ENCODE results near the gene ZBED6.
"Not testable (repeated sequence)": the region's sequence is repeated elsewhere in the genome, so short reads cannot be mapped to it uniquely, and the experiment has no call there.

ZBED6 gene, protein sequence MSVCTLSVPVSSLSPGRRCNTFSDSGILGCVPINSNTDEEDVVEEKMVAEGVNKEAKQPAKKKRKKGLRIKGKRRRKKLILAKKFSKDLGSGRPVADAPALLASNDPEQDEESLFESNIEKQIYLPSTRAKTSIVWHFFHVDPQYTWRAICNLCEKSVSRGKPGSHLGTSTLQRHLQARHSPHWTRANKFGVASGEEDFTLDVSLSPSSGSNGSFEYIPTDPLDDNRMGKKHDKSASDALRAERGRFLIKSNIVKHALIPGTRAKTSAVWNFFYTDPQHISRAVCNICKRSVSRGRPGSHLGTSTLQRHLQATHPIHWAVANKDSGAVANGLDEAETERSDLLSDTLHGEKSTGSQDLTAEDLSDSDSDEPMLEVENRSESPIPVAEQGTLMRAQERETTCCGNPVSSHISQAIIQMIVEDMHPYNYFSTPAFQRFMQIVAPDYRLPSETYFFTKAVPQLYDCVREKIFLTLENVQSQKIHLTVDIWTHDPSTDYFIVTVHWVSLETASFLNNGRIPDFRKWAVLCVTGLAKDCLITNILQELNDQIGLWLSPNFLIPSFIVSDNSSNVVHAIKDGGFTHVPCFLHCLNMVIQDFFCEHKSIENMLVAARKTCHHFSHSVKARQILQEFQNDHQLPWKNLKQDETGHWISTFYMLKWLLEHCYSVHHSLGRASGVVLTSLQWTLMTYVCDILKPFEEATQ (N-terminal part only)

DNA sequence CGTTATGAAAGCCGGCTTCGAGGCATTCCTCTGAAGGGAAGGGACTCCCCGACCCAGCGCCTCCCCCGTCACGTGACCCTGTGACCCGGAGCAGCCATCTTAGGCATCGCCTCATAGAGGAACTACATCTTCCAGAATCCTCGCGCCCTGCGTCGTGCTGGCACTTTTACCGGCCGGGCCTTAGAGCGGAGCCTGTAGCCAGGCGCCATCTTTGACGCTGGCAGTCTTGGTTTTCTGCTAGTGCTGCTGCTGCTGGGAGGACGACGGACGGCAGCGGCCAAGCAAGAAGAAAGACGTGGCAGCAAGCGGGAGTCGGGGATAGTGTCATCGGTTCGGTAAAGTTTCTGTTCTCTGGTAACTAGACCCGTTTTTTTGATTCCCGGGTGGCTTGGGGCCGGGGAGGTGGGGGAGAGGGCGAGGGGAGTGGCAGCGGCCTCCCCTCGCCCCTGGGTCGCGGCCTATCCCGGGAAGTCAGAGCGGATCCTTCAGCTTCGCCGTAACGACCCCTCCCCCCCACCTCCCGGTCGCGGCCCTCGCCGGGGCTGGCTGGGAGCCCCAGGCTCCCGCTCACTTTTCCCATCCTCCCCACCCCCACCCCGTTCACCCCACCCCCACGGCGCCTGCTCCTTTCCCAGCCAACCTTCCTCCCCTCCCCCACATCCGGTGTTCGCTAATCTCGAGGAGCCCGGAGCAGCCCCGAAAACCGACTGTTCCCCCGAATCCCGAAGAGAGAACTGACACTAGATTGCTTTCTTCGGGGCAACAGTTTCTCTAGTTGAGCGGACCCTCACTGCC, at the start of gene ZBED6, which contains the start of gene ZC3H11A:
TSS of gene ZBED6 (plus strand) at position 183 of the 795 bp plus-strand sequence. CDS start 1,900 bp downstream, outside the sequence.
TSS of gene ZC3H11A (plus strand) at position 183 of the 795 bp plus-strand sequence. CDS start 21,448 bp downstream, outside the sequence.
- peak; percentile 98 for DNase-seq (ENCODE audit: low spot score)

DNA sequence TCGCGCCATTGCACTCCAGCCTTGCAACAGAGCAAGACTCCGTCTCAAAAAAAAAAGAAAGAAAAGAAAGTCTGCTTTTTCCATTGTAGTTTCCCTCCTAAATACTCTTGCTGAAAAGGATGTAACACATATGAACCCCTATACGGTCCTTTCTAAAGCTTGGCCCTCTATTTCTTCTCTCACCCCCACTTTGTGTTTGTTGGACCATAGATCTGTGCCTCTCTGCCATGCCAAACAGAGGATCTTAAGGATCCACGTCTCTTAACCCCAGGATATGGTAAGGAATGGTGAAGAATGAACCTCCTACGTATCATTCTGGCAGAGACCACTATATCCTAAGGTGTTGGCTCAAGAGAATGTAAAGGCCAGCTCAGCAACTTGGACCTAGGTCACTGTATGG, 49.1 kb upstream of the ZBED6 start:
- DNase-seq (ENCODE audit: low spot score) = no peak

DNA sequence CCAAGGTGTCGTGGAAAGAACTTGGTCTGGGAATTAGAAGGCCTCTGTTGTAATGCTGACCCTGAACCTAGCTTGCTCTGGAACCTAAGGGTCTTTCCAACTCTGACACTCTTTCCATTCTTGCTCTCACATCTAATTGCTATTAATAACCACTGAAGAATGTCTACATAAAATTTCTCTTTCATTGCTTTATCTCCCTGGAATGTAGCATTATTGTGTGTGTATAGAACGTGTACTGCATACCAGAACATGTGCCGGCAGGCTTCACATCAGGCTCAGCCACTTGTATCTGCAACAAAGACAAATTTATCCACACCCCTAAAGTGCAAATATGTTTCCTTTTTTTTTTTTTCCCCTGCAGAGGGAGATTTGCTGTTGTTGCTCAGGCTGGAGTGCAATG, 44.4 kb upstream of the ZBED6 start:
- no peak for DNase-seq (ENCODE audit: low spot score)

DNA sequence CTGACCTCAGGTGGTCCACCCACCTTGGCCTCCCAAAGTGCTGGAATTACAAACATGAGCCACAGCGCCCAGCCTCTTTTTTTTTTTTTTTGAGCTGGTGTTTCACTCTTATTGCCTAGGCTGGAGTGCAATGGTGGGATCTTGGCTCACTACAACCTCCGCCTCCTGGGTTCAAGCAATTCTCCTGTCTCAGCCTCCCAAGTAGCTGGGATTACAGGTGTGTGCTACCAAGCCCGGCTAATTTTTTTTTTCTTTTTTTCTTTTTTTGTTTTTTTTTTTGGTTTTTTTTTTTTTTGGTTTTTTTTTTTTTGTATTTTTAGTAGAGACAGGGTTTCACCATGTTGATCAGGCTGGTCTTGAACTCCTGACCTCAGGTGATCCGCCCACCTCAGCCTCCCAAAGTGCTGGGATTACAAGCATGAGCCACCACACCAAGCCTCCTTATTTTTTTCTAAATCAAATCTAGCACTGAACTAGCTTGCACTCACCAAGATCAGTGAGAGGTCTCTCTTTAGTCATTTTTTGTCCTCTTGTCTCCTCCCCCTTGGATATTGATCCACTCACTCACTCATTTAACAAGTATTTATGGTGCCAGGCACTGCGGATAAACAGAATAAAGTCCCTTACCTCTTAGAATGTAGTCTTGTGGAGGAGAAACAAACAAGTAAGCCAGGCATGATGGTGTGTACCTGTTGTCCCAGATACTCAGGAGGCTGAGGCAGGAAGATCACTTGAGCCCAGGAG, 43.6 kb upstream of the ZBED6 start:
- not testable (repeated sequence) for DNase-seq (ENCODE audit: low spot score)

DNA sequence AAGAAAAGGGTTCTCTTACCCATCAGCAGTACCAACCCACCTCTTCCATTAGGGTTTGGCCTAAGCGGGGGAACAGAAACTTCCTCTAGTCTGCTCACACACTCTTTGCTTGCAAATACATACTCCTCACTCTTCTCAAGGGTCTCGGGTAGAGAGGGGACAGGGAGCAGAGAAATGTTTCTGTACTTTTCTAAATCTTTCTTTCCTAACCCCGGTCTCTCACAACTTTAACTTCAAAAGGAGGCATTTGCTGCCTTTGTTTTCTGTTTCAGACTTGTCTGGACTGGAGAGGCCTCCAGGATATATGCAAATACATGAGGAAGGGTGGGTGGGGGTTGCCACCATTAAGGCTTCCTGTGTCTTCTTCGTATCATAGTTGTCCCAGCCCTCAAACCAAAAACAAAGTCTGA, 41.0 kb upstream of the ZBED6 start:
- DNase-seq (ENCODE audit: low spot score) = no peak

DNA sequence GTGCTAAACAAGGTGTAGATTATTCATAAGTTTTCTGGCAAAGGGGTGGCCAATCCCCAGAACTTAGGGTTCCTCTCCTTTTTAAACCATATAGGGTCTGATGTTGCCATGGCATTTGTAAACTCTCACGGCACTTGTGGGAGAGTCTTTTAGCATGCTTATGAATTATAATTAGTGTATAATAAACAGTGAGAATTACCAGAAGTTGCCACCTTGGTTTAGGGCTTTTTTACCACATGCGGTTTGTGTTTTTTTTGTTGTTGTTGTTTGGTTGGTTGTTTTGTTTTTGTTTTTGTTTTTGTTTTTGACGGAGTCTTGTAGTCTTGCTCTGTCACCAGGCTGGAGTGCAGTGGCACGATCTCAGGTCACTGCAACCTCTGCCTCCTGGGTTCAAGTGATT, 39.4 kb upstream of the ZBED6 start:
- DNase-seq (ENCODE audit: low spot score) = no peak

DNA sequence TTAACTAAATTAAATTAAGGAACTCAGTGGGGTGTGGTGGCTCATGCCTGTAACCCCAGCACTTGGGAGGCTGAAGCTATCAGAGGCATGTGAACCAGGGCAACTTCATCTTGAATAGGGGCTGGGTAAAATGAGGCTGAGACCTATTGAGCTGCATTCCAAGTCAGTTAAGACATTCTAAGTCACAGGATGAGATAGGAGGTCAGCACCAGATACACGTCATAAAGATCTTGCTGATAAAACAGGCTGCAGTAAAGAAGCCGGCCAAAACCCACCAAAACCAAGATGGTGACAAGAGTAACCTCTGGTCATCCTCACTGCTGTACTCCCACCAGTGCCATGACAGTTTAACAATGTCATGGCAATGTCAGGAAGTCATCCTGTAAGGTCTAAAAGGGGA, 36.7 kb upstream of the ZBED6 start:
- DNase-seq (ENCODE audit: low spot score) = not testable (repeated sequence)

DNA sequence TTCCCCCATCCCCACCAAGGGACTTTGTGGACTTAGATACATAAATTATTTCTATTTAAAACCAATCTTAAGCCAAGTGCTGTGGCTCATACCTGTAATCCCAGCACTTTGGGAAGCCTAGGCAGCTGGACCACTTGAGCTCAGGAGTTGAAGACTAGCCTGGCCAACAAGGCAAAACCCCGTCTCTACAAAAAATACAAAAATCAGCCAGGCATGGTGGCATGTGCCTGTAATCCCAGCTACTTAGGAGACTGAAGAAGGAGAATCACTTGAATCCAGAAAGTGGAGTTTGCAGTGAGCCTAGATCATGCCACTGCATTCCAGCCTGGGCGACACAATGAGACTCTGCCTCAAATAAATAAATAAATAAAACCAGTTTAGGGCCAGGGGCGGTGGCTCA, 34.9 kb upstream of the ZBED6 start:
- no peak for DNase-seq (ENCODE audit: low spot score)

DNA sequence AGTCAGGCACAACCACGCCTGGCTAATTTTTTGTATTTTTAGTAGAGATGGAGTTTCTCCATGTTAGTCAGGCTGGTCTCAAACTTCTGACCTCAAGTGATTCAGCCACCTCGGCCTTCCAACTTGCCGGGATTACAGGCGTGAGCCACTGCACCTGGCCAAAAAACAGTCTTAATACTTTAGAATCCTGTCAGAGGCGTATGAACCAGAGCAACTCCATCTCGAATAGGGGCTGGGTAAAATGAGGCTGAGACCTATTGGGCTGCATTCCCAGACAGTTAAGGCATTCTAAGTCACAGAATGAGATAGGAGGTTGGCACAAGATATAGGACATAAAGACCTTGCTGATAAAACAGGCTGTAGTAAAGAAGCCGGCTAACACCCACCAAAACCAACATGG, 33.5 kb upstream of the ZBED6 start:
- not testable (repeated sequence) for DNase-seq (ENCODE audit: low spot score)

DNA sequence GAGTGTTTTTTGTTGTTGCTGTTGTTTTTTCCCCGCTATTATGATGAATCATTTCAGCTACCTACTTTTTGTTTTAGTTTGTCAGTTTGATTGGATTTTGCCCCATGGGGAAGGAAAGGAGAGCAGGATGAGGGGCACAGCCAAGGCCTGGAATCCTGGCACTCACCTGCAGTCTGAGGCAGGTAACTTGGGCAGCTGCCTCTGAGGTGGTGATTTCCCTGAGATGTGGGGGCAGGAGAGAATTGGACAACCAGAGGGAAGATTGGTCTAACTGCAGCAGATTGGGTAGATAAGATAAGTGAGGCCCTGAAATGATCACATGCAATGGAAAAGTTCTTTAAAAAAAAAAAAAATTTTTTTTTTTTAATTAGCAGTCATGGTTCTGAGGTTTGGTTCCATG, 31.9 kb upstream of the ZBED6 start:
- no peak for DNase-seq (ENCODE audit: low spot score)

DNA sequence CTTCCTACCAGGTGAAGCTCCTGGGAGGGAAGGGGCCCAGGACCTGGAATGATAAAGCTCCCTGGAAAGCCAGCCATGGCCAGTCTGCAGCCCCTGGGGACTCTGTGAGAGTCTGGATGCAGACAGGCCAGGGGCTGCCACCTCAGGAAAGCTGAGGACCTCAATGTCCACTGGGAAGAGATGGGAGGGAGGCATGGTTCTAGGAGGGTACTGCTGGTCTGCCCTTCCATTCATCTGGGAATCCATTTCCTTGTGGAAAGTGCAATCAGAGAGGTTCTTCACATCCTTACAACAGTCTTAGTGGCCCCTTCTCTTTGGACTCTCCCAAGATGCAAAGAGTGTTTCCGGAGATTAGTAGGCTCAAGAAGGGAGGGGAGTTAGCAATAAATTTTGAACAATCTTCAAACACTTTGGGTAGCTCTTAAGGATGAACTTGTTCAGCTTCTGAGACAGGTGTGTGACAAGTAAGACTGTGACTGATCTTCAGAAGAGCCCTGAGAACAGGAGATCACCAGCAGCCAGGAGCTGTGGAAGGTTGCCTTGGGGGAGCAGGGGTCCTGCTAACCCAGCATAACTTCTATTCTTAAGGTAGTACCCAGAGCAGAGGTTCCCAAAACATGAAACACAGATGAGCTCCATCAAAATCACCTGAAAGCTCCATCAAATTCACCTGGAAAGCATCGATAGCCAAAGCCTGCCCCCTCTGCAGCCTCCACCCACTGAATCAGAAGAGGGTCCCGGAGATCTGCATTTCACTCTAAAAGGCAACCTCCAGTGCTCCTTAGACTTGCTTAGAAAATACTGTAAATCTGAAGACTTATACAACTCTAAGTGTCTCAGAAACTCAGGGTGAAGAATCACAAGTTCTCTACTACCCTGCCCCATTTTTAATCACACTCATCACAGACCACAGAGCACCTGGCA, 31.1 kb upstream of the ZBED6 start:
- DNase-seq (ENCODE audit: low spot score) = no peak

DNA sequence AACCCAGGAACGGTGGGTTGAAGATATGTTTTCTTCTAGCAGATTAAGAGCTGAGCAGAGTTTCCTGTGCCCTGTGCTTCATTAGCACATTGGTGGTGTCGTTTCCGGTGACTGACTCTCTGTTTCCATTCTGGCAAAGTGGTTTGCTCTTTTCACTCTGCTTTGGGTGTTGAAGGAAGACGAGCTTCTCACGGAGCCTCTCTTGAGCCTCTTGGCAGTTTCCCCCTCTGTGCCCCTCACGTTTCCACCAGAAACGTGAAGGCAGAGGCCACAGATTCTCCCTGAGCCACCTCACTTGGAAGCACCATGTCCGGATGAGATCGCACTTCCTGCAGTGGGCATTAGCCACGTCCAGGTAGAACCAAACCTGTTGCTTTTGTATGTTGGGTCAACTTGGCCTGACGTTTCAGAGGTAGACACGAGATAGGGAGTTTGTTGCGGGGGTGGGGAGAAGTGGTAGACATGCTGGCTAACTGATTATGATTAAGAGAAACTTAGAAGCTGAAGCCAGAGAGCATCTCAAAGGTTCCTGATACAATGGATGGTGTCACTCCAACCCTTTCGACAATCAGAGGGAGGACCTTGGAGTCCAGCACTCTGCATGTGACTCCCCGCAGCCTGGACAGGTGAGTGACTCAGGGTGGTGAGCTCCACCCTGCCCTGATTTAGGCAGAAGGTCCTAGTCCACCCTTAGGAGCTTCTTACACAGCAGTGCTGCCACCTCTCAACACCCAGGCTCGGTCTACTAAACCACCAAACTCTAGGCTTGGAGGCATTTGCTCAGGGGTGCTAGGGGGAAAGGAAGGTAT, 30.2 kb upstream of the ZBED6 start, which contains the start of gene LAX1:
TSS of gene LAX1 (plus strand) at position 155 of the 809 bp plus-strand sequence. CDS start at position 538, 383 bp downstream.
- DNase-seq (ENCODE audit: low spot score) = no peak

DNA sequence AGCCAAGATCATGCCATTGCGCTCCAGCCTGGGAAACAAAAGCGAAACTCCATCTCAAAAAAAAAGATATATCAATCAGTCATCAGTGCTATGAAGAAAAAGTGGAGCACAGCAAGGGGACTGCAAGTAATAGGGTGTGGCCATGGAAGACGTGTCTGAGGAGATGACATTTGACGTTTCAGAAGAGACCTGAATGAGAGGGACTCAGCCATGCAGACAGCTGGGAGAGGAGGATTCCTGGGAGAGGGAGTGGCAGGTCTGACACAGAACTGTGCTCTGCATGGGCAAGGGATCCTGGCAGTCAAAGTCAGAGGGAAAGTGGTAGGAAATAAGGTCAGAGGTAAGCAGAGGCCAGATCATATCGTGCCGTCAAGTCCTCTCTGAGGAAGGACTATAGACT, 27.2 kb upstream of the ZBED6 start:
- DNase-seq (ENCODE audit: low spot score) = no peak

DNA sequence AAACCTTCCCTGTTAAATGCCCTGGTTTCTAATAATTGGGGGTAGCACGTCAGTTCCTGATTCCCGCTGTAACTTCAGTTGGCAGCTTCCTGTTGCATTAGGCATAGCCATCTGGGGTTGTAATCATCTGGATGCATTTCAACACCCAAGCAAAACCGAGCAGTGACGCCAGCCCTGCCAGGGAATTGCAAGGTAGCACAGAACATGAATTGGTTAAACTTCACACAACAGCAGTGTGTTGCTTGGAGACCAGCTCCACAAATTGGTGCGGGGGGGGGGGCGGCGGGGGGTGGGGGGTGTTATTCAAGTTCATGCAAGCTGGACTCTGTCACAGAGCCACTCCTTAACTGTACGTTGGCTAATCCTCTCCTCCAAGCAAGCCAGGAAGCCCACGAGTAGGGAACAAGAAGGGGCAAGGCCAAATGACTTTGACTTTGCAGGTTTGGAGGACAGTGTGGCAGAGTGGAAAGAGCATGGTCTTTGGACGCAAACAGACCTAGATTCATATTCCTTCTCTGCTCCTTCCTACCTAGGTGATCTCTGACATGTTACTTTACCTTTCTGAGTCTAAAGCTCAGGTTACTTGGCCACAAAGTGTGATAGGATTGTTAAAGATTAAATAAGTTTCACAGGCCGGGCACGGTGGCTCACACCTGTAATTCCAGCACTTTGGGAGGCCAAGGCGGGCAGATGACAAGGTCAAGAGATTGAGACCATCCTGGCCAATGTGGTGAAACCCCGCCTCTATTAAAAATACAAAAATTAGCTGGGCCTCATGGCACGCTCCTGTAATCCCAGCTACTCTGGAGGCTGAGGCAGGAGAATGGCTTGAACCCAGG, 25.7 kb upstream of the ZBED6 start:
- no peak for DNase-seq (ENCODE audit: low spot score)

DNA sequence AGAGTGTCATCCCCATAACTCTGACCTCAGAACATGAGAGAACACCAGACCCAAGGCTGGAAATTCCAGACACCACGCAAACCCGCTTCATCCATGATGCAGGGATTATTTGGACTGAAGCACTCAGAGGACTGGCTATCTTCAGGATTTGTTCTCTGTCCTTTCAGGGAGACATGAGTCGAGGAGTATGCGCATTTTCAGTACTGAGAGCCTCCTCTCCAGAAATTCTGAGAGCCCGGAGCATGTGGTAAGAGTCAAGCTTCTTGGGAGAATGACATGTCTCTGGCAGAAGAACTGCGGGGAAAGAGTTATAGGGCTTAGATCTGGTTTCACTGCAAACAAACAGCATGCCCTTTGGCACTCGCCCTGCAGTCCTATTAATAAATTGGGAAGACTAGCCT, 23.5 kb upstream of the ZBED6 start:
- DNase-seq (ENCODE audit: low spot score) = no peak

DNA sequence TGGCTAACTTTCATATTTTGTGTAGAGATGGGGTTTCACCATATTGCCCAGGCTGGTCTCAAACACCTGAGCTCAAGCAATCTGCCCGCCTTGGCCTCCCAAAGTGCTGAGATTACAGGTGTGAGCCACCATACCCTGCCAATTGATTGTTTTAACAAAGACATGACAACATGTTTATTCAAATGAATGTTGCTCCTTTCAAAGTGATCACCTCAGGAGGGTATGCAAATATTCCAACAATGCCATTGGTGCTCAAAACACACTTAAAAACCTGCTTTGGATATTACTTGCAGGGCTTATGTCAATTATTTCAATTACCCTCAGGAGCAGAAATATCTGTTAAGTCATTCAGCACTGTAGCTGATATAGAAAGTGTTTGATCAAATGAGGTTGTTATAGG, 22.6 kb upstream of the ZBED6 start:
- DNase-seq (ENCODE audit: low spot score) = no peak

DNA sequence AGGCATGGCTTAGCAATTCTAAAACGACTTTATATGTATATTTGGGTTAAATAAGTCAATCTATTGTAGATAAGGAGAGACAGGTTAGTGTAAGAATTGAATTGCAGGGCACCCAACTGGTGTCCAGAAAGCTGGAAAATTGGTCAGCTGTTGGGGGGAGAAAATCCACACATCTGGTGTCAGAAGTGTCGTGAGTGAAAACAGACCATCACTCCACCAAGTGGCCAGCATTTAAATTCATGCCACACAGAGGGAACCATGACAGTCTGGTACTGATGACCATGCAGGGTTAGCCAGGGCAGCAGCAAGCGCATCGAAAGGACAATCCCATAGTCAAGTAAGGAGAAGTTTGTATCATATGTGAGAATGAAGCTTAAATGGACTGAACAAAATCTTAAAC, 18.8 kb upstream of the ZBED6 start:
- DNase-seq (ENCODE audit: low spot score) = no peak

DNA sequence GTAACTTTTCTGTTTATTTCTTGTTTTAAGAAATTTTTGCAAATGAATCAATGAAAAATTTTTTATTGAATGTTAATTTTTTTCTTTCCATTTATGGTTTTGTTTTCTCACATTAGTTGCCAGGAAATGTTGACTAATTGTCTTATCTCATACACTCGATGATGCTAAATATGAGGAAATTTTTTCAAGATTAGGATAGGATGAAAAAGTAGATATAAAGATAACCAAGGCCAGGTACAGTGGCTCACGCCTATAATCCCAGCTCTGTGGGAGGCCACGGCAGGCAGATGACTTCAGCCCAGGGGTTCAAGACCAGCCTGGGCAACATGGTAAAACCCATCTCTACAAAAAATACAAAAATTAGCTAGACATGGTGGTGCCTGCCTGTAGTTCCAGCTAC, 17.8 kb upstream of the ZBED6 start:
- no peak for DNase-seq (ENCODE audit: low spot score)

DNA sequence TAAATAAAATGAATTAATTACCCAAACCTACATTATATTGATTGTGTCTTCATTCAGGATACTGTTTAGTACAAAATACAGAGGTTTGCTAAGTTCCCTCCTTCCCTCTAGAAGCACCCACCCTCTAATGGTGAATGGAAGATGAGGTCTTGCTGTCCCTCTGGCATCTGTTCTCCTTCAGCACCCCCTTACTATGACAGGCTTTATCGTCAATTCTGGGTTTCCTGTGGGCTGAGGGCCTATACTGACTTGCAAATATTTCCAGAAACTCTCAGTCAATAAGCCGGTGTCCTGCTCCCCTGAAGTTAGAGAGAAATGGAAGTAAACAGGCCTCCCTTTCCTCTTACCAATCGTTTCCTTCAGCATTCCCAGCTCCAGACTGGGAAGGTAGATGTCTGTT, 17.3 kb upstream of the ZBED6 start:
- DNase-seq (ENCODE audit: low spot score) = no peak

Data from iPS-NIHi11 (cell line).